Hematopoietic multipotent progenitor cell treated with erythropoietin and hydrocortisone succinate and interleukin-3 and kit ligand, for 8 days (in vitro differentiated cells): ENCODE data around the gene EVI2A.

Experiments used
- DNase-seq: peaks from one replicate; pipeline ENCODE4 v3.0.0-alpha.2; 2015

The EVI2A gene

GRCh38 chr17:31272236-31272635, 49.2 kb downstream of the EVI2A start:
- DNase-seq: no peak

GRCh38 chr17:31269578-31269983, 51.8 kb downstream of the EVI2A start:
- DNase-seq: no peak

- no peak for DNase-seq
Measured at GRCh38 chr17:31269036-31269577, 52.3 kb downstream of the EVI2A start.
